Common myeloid progenitor, CD34-positive (primary cell): Measurements from ENCODE around the gene FUZ.

Experiments
- CTCF ChIA-PET: fragments of 350-600 bp; sonication (Branson Sonifier 250); formaldehyde crosslinking; loops from one replicate; lab custom pipeline; 2021; ENCODE audit warnings: antibody characterized with exemption; lab: Charles Lee
- POLR2A ChIA-PET: fragments of 350-600 bp; sonication (Branson Sonifier 250); formaldehyde crosslinking; loops from one replicate; lab custom pipeline; 2021; ENCODE audit warnings: antibody characterized with exemption; lab: Charles Lee
- DNase-seq, 3 donors: peaks; one replicate each; pipeline versions ENCODE4 v3.0.0 to v3.0.0-alpha.2; 2013
- H3K27ac ChIP-seq, 2 experiments: 1 replicate in 1 of 2; 2 replicates in 1 of 2; pipeline ENCODE4 v1.7.0; 2013; ENCODE audit warnings: inconsistent platforms in 2 of 2, low read length in 2 of 2, mild to moderate bottlenecking in 2 of 2, low read depth in 1 of 2, moderate library complexity in 1 of 2; ENCODE audit not compliant: severe bottlenecking in 2 of 2, insufficient read depth in 1 of 2, poor library complexity in 1 of 2
- H3K27me3 ChIP-seq, 5 experiments: replicated peaks in 2 of 5; 1 replicate in 3 of 5; 2 replicates in 2 of 5; pipeline versions ENCODE4 v1.6.1 to v1.7.0; 2013; ENCODE audit warnings: low read length in 4 of 5, mild to moderate bottlenecking in 2 of 5, moderate library complexity in 2 of 5, inconsistent platforms in 1 of 5; ENCODE audit not compliant: insufficient read depth in 5 of 5, control insufficient read depth in 4 of 5
- H3K36me3 ChIP-seq, 4 experiments: 1 replicate in 2 of 4; 2 replicates in 2 of 4; pipeline versions ENCODE4 v1.6.1 to v1.7.0; 2013; ENCODE audit warnings: low read length in 3 of 4, control low read depth in 1 of 4, mild to moderate bottlenecking in 1 of 4; ENCODE audit not compliant: control insufficient read depth in 4 of 4, insufficient read depth in 4 of 4
- H3K4me1 ChIP-seq, 4 experiments: 1 replicate in 3 of 4; 2 replicates in 1 of 4; pipeline versions ENCODE4 v1.6.1 to v1.7.1; 2013; ENCODE audit warnings: low read length in 3 of 4, mild to moderate bottlenecking in 3 of 4, control low read depth in 1 of 4, inconsistent platforms in 1 of 4, moderate library complexity in 1 of 4; ENCODE audit not compliant: control insufficient read depth in 4 of 4, insufficient read depth in 4 of 4; ENCODE audit errors: control extremely low read depth in 1 of 4
- H3K4me3 ChIP-seq, 7 experiments: 1 replicate in 4 of 7; 2 replicates in 3 of 7; pipeline versions ENCODE4 v1.5.1 to v1.7.0; 2013; ENCODE audit warnings: mild to moderate bottlenecking in 7 of 7, low read length in 6 of 7, moderate library complexity in 6 of 7, inconsistent platforms in 2 of 7, low read depth in 2 of 7, control low read depth in 1 of 7; ENCODE audit not compliant: insufficient read depth in 4 of 7, control insufficient read depth in 1 of 7; ENCODE audit errors: extremely low read depth in 1 of 7
- H3K9me3 ChIP-seq, 5 experiments: 1 replicate in 4 of 5; 2 replicates in 1 of 5; pipeline versions ENCODE4 v1.6.1 to v1.7.1; 2013; ENCODE audit warnings: low read length in 4 of 5, mild to moderate bottlenecking in 2 of 5, inconsistent platforms in 1 of 5, low read depth in 1 of 5, moderate library complexity in 1 of 5; ENCODE audit not compliant: control insufficient read depth in 4 of 5, insufficient read depth in 2 of 5; ENCODE audit errors: control extremely low read depth in 1 of 5
- WGBS: methylation state at CpG from one replicate; pipeline ENCODE4 v1.1.5; 2013; ENCODE audit not compliant: insufficient coverage; 5-methylcytosine and 5-hydroxymethylcytosine counted together

Gene FUZ

DNA sequence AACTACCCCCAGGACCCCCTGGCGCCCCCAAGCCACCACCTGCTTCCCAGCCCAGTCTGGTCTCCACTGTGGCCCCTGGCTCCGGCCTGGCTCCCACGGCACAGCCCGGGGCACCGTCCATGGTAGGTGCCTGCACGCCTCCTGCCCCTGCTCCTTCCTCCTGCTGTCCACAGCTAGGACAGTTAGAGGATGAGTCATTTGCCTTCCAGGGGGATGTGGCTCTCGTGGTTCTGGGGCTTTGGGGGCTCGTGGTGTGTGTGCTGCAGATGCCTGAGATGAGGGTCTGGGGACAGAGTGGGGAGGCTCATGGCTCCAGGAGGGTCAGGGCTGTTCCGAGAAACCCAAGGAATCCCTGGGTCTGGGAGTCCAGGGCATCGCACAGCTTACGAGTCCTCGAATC is 17.7 kb upstream of the FUZ start:
- Histone ChIP-seq H3K27ac (no peak overlapping the region), H3K4me3 (no peak overlapping the region), H3K9me3 (no peaks in the 10 kb centered on the region), H3K36me3 (peaks cover 15 to 92% (median 61%) of the 10 kb centered on the region in 4 experiments), H3K27me3 (no peaks in the 10 kb centered on the region), H3K4me1 (peaks cover 4 to 31% (median 16%) of the 10 kb centered on the region in 4 experiments)
- ChIA-PET CTCF (no interaction called here), POLR2A (interaction anchor here (1.4 kb wide), 1 partner anchor 12 kb away, joined by 3 read pairs; the partner anchor contains the start of gene MED25)
- DNase-seq: peak in 1 of 3 donors; percentile 35
- 83% methylated on average over 7 of the region's 12 CpGs for WGBS

DNA sequence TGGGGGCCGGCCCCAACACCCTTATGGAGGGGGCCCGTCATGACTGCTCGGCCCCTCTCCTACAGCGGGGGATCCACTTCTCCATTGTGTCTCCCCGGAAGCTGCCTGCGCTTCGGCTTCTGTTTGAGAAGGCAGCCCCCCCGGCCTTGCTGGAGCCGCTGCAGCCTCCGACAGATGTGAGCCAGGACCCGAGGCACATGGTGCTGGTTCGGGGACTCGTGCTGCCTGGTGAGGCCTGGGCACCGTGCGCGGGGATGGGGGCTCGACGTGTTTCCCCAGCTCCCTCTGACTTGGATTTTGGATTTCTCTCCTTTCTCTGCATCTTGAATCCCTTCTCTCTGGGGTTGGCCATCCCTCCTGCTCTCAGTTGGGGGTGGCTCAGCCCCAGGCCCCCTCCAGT is 16.6 kb upstream of the FUZ start:
- no peak overlapping the region for H3K4me3 ChIP-seq
- WGBS: 96% methylated on average over 18 of the region's 18 CpGs
- H3K9me3 ChIP-seq: no peaks in the 10 kb centered on the region
- ChIA-PET CTCF (no interaction called here), POLR2A (no interaction called here)
- no peak for DNase-seq
- no peak overlapping the region for H3K27ac ChIP-seq
- no peaks in the 10 kb centered on the region for H3K27me3 ChIP-seq
- H3K36me3 ChIP-seq: peaks cover 12 to 81% (median 52%) of the 10 kb centered on the region in 4 experiments
- H3K4me1 ChIP-seq: peaks cover 4 to 31% (median 16%) of the 10 kb centered on the region in 4 experiments

DNA sequence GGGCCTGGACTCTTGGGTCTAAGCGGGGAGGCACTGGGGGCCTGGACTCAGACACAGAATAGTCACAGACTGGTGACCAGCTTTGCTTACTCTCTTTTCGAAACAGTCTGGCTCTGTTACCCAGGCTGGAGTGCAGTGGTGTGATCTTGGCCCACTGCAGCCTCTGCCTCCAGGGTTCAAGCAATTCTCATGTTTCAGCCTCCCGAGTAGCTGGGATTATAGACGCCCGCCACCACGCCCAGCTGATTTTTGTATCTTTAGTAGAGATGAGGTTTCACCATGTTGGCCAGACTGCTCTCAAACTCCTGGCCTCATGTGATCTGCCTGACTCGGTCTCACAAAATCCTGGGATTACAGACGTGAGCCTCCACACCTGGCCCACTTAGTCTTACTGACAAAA is 16.1 kb upstream of the FUZ start:
- Histone ChIP-seq H3K4me3 (no peak overlapping the region), H3K27ac (no peak overlapping the region)

DNA sequence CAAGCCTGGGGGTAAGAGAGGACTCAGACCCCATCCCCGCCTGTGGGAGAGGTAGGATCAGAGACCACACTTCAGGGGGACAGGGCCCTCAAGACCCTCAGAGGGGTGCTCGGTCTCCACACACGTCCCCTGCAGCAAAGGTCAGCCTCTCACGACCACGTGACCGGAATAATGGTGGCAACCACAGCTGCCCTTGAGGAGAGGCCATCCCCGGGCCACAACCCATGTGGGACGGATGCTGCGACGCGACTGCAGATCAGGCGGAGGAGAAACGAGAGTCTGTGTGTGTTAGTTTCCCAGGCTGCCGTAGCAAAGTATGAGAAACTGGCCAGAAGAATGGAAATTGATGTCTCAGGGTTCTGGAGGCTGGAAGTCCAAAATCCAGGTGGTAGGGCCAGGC is 13.9 kb upstream of the FUZ start:
- Histone ChIP-seq H3K4me3 (no peak overlapping the region), H3K36me3 (peaks cover 8 to 76% (median 46%) of the 10 kb centered on the region in 4 experiments), H3K27me3 (no peaks in the 10 kb centered on the region), H3K4me1 (peaks cover 0 to 19% (median 7%) of the 10 kb centered on the region in 4 experiments), H3K27ac (no peak overlapping the region), H3K9me3 (no peaks in the 10 kb centered on the region)
- DNase-seq: no peak
- POLR2A ChIA-PET: no interaction called here
- 97% methylated on average over 14 of the region's 14 CpGs for WGBS
- CTCF ChIA-PET: no interaction called here

More for the DNA sequence above, 16.1 kb upstream of the FUZ start:
- peaks cover 9 to 77% (median 47%) of the 10 kb centered on the region in 4 experiments for H3K36me3 ChIP-seq
- WGBS: 98% methylated on average over 8 of the region's 8 CpGs
- ChIA-PET CTCF (no interaction called here), POLR2A (no interaction called here)
- H3K9me3 ChIP-seq: no peaks in the 10 kb centered on the region
- H3K27me3 ChIP-seq: no peaks in the 10 kb centered on the region
- H3K4me1 ChIP-seq: peaks cover 4 to 31% (median 16%) of the 10 kb centered on the region in 4 experiments
- DNase-seq: no peak

DNA sequence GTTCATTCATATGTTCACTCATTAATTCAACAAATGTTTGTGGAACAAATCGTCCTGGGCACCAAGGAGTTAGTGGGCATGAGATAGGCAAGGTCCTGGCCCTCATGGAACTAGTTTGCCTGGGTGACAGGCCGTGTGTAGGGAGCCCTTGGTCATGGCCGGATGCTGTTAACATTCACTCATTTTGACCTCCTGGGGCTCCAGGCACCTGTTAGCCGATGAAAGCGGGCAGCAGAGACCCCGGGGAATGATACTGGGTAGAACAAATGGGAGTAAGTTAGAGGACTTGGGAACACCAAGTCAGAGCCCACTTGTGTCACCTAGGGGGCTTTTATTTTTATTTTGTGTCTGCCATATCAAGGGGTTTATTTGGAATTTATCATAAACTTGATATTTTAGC is 11.6 kb upstream of the FUZ start:
- DNase-seq: no peak
- Histone ChIP-seq H3K36me3 (peaks cover 10 to 66% (median 40%) of the 10 kb centered on the region in 4 experiments), H3K4me1 (peaks cover 0 to under 1% (median under 1%) of the 10 kb centered on the region in 4 experiments), H3K27me3 (no peaks in the 10 kb centered on the region), H3K4me3 (no peak overlapping the region), H3K27ac (no peak overlapping the region), H3K9me3 (no peaks in the 10 kb centered on the region)
- WGBS: 100% methylated on average over 3 of the region's 6 CpGs
- POLR2A ChIA-PET: no interaction called here
- CTCF ChIA-PET: no interaction called here

DNA sequence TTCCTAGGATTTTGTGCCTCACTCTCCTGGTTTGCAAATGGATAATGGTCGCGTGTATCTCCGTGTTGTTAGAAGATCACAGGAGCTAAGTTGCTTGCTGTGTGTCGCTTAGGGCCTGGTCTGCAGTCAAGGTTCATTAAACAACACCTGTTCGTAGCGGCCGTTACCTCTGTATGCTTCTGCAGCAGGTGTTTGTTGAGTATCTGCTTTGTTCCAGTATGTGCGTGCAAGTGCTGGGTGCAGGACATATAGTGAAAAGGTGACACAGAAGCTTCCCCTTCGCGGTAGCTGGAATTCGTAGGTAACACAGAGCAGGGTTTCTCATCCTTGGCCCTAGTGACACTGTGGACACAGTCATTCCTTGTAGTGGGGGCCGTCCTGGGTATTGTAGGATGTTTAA is 10.4 kb upstream of the FUZ start:
- no peak for DNase-seq
- H3K4me3 ChIP-seq: no peak overlapping the region
- 86% methylated on average over 11 of the region's 12 CpGs for WGBS
- ChIA-PET POLR2A (no interaction called here), CTCF (no interaction called here)
- no peak overlapping the region for H3K27ac ChIP-seq
- peaks cover 0 to 12% (median 10%) of the 10 kb centered on the region in 4 experiments for H3K4me1 ChIP-seq
- H3K9me3 ChIP-seq: no peaks in the 10 kb centered on the region
- H3K27me3 ChIP-seq: no peaks in the 10 kb centered on the region
- H3K36me3 ChIP-seq: peaks cover 8 to 54% (median 34%) of the 10 kb centered on the region in 4 experiments

DNA sequence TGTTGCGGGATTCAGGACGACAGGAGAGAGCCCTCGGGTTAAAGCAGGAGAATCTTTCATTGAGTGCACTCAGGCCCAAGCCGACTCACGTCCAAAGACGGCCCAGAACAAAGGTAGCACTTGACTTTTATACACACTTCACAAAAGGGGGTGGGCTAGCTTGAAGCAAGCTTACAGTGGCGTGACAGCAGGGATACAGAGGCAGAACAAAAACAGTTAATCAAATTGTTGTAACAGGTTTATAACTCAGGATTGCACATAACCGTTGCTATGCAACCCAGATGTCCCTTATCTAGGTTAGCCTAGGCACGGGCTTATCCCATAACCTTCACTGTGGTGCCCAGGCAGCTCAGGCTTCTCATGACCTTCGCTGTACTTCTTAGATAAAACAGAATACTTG is 7.0 kb upstream of the FUZ start:
- ChIA-PET CTCF (interaction anchor here (1.0 kb wide), 1 partner anchor 45 kb away, joined by 3 read pairs; no protein-coding TSS in a partner anchor), POLR2A (no interaction called here)
- Histone ChIP-seq H3K4me3 (no peak overlapping the region), H3K36me3 (peaks cover 8 to 33% (median 19%) of the 10 kb centered on the region in 4 experiments), H3K27me3 (no peaks in the 10 kb centered on the region), H3K9me3 (no peaks in the 10 kb centered on the region), H3K27ac (peak overlapping the region; percentile 25 to 99), H3K4me1 (peaks cover 0 to 19% (median 13%) of the 10 kb centered on the region in 4 experiments)
- WGBS: 100% methylated on average over 8 of the region's 10 CpGs
- DNase-seq: peak; percentile 34 to 60 (median 35)
